GM19023 (cell line): ENCODE data around the gene TULP4.
A peak's percentile ranks its signal among the peaks of the same experiment; 100 is the strongest.
"Not testable (repeated sequence)": the region's sequence is repeated elsewhere in the genome, so short reads cannot be mapped to it uniquely, and the experiment has no call there.

ENCODE experiments used
- ATAC-seq: cut with Tn5 transposase; IDR thresholded peaks from one replicate; pipeline ENCODE4 v1.9.1; 2021; ENCODE audit warnings: mild to moderate bottlenecking, moderate library complexity; ENCODE audit not compliant: unreplicated experiment

The TULP4 gene

DNA sequence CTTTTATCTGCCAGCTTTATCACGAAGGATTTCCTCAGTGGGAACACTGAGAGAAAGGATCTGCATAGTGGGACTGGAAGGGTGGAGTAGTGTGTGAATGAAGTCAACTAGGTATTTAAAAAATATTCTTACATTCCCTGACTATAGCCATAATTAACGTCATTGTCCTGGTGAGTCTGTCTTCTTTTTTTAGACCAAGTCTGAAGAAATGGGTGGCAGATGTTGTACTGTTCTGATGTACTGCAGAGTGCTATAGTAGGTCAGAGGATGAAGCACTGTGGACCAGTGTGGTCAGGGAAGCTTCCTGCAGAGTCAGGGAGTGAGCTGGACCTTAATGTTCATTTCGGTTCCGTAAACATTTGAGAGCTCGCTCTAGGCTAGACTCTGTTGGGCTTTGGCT lies 11.9 kb downstream of the TULP4 start:
- no peak for ATAC-seq

DNA sequence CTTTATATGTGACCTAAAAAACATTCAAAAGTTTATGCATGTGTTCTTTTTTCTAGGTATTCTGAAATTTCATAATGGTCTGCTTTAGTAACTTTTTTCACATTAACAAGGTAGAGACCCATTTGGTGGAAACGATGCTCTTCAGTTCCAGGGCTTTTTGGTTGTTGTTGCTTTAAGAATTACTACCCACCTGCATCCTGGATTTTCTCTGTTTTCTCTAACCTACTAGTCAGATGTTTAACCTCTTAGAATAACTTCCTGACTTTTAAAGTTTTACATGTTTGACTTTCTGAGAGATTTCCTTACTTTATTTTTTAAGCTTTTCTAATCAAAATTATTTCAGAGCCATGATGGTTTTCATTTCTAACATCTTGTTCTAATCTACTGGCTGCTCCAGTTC lies 14.9 kb downstream of the TULP4 start:
- ATAC-seq, result no peak

DNA sequence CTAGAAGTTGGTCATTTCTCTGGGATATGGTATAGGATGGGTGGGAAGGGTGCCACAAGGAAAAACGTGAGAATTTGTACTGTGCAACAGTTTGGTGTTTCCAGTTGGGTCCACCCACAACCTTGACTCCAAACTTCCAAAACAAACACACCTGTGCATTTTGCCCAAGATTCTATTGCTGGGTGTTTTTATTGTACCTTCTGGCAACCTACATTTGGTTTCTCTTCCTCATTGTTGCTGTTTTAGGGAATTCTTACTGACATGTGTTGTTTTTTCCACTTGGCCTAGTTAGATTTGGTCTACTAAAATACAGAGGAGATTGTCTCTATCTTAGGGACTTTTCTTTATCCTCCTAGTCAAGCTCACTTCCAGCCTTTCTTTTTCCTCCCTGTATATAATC lies 16.7 kb downstream of the TULP4 start:
- ATAC-seq, result no peak

DNA sequence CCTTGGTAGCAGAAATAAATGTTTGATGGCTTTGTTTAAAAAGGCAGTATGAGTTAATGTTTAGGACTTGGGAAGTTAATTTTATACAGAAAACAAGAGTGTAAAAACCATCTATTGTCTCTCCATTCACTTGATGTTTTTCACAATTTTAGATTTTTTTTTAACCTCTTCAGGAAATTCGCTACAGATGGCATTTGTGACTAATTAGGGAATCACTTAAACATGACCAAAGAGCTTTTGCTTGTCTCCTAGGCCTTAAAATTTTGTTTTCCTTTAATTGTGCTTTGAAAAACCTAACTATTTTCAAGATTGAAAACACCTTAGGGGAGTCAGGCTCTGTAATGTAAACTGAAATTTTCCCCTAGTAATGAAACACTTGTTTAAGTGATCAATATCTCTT lies 17.3 kb downstream of the TULP4 start:
- no peak for ATAC-seq

DNA sequence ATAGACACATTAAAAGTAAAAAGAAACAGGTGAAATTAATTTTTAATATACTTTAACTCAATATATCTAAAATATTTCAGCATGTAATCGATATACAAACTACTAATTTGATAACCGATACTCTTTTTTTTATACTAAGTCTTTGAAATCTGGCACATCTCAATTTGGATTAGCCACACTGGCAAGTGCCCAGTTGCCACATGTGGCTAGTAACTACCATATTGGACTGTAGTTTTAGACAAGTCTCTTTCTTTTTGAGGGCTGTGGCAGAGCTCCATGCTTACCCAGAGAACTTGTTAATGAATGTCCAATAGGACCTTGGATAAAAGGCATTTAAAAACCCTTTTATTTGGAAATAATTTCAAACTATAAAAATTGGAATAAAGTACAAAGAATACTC lies 17.8 kb downstream of the TULP4 start:
- ATAC-seq, result no peak

DNA sequence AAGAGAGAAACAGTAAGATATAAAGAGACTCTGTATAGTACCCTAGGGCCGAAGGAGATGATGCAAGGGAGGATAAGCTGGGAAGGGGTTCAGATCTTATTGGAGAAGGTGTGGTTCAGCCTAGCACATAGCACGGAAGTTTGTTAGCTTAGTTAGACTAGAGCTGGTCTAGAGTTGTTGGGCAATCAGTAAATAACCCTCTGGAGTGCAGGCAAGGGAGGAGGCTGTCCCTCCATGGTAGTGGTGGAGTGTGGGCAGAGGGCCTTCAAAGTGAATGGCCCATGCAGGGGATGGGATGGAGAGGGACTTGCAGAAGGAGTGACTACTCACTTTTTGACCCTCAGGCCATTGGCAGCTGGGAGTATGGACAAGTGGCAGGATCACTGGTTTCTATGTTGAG lies 20.0 kb downstream of the TULP4 start:
- no peak for ATAC-seq

DNA sequence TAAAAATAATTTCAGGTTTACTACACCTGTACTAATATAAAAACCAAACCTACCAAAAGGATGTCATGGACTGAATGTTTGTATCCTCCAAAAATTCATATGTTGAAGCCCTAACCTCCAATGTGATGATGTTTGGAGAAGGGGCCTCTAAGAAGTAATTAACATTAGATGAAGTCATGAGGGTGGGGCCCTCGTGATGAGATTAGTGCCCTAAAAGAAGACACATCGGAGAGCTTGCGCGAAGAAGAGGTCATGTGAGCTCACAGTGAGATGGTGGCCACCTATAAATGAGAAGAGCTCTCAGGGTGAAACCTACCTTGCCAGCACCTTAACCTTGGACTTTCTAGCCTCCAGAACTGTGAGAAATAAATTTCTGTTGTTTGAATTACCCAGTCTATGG lies 20.8 kb downstream of the TULP4 start:
- no peak for ATAC-seq

DNA sequence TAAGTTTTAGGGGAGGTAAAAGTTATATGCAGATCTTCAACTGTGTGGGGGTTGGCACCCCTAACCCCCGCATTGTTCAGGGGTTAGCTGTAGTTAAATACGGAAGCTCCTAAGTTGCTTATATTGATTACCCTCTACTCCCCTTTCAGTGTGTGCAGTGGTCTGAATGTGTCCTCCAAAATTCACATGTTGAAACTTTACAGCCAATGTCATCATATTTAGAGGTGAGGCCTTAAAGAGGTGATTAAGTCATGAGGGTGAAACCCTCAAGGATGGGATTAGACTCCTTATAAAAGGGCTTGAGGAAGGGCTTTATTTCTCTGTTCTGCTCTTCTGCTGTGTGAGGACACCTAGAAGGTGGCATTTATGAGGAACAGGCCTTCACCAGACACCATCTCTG lies 22.3 kb downstream of the TULP4 start:
- no peak for ATAC-seq

DNA sequence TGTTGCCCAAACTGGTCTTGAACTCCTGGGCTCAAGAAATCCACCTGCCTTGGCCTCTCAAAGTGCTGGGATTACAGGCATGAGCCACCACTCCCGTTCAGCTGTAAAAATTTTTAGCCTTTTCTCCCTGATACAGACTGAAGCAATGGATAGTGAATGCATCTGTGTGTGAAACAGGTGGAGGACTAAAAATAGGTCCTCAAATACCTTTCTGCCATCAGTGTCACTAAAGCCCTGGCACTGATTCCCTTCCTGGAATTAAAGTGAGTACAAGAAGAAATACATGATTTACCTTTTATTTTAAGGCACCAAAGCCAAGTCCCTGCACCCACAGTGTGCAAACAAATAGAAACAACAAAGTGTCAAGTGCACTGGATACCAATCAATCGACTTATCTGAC lies 25.1 kb downstream of the TULP4 start:
- no peak for ATAC-seq

DNA sequence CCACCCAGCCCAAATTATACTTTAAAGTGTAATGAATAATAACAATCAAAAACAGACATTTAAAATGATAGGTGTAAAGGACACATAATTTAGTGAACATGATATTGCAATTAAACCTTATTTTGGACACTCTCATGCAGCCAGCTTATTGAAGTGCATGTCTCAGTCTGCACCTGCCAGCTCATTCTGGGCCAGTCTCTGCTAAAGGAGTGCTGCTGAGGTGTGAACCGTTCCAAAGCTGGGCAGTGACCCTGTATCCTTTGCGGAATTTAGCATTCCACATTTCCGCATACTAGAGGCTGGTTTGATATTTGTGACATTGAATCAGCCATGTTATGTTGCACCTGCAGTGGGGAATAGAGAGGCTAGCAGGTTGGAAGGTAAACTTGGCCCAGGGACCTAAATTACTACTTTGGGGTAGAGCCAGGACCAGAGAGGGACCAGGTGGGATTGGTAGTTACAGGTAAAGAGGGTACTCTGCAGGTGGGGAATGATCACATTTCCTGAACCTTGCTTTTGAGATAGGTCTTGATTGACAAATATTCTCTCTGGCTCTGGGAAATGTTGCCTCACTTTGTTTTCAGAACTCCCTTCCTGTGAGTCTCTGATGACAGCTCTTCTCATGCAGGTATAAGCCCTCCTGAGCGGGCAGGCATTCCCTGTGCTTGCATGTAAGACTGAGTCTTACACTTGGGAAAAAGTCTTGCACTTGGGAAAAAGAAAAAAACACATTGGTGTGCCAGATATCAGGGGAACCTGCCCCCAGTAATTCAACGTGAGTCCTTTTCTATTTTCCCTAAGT lies 26.2 kb downstream of the TULP4 start:
- ATAC-seq, result no peak

DNA sequence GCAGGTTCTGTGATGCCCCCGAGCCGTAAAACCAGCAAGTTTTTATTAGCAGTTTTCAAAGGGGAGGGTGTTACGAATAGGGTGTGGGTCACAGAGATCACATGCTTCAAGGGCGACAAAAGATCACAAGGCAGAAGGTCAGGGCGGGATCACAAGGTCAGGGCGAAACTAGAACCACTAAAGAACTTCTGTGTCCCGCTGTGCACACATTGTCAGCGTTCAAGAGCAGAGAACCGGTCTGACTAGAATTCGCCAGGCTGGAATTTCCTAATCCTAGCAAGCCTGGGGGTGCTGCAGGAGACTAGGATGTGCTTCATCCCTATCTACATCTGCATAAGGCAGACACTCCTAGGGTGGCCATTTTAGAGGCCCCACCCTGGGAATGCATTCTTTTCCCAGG lies 26.9 kb downstream of the TULP4 start:
- ATAC-seq, result not testable (repeated sequence)

DNA sequence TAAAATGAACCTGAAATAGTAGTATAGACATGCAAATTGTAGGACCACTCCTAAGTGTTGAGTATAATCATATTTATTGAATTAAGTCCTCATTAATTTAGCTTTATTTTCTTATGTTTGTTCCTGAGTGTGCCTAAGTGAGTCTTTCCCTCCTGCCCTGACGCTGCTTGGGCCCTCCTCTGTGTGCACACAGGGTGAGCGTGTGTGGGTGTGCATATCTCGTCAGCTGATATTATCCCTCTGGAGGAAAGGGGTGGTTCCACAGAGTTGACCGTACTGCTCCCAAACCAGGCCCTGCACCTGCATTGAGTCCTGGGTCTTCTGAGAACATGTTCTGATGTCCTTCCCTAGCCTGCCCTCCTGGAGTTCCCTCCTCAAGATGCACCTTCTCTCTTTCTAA lies 28.0 kb downstream of the TULP4 start:
- ATAC-seq, result no peak

DNA sequence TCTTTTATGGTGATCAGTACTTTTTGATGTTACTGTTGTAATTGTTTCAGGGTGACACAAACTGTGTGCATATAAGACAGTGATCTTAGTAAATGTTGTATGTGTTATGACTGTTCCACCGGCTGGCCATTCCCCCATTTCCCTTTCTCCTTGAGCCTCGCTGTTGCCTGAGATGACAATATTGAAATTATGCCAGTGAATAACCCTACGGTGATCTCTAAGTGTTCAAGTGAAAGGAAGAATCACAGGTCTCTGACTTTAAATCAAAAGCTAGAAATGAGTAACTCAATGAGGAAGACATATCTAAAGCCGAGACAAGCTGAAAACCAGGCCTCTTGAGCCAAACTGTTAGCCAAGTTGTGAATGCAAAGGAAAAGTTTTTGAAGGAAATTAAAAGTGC lies 32.3 kb downstream of the TULP4 start:
- peak; percentile 78 for ATAC-seq

DNA sequence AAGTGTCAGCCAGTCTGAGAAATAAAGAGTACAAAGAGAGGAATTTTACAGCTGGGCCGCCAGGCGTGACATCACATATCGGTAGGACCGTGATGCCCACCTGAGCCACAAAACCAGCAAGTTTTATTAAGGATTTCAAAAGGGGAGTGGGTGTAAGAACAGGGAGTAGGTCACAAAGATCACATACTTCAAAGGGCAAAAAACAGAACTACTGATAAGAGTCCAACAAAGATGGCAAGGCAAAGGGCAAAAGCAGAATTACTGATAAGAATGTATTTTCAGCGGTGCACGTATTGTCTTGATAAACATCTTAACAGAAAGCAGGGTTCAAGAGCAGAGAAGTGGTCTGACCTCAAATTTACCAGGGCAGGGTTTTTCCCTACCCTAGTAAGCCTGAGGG lies 33.2 kb downstream of the TULP4 start:
- ATAC-seq, result not testable (repeated sequence)

DNA sequence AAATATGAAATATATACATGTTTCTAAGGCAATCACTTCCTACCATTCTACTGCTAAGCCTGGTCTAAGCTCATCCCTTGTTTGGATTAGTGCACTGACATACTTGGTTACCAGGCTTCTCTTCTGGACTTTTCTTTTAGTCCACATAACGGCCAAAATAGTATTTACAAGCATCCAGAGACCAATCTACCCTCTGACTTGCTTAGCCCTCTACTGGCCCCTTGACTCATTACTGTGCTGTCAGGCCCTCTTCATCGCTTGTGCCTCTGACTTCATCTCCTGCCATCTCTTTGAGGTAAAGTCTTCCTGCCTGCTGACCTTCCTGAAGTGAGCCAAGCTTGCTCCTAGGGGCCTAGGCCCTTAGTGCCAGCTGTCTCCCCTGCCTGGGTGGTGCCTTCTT lies 35.1 kb downstream of the TULP4 start:
- no peak for ATAC-seq

DNA sequence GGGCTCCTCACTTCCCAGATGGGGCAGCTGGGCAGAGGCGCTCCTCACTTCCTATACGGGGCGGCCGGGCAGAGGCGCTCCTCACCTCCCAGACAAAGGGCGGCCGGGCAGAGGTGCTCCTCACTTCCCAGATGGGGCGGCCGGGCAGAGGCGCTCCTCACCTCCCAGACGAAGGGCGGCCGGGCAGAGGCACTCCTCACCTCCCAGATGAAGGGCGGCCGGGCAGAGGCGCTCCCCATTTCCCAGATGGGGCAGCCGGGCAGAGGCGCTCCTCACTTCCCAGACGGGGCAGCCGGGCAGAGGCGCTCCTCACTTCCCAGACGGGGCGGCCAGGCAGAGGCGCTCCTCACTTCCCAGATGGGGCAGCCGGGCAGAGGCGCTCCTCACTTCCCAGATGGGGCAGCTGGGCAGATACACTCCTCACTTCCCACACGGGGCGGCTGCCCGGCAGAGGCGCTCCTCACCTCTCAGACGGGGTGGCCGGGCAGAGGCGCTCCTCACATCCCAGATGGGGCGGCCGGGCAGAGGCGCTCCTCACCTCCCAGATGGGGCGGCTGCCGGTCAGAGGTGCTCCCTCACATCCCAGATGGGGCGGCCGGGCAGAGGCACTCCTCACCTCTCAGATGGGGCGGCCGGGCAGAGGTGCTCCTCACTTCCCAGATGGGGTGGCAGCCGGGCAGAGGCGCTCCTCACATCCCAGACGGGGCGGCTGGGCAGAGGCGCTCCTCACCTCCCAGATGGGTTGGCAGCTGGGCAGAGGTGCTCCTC lies 36.7 kb downstream of the TULP4 start:
- ATAC-seq, result not testable (repeated sequence)

DNA sequence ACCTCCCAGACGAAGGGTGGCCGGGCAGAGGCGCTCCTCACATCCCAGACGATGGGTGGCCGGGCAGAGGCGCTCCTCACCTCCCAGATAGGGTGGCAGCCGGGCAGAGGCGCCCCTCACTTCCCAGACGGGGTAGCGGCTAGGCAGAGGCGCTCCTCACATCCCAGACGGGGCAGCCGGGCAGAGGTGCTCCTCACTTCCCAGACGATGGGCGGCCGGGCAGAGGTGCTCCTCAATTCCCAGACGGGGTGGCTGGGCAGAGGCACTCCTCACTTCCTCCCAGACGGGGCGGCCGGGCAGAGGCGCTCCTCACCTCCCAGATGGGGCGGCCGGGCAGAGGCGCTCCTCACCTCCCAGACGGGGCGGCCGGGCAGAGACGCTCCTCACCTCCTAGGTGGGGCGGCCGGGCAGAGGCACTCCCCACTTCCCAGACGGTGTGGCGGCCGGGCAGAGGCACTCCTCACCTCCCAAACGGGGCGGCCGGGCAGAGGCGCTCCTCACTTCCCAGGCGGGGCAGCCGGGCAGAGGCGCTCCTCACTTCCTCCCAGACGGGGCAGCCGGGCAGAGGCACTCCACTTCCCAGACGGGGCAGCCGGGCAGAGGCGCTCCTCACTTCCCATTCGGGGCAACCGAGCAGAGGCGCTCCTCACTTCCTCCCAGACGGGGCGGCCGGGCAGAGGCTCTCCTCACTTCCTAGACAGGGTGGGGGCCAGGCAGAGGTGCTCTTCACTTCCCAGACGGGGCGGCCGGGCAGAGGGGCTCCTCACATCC lies 37.4 kb downstream of the TULP4 start:
- not testable (repeated sequence) for ATAC-seq

DNA sequence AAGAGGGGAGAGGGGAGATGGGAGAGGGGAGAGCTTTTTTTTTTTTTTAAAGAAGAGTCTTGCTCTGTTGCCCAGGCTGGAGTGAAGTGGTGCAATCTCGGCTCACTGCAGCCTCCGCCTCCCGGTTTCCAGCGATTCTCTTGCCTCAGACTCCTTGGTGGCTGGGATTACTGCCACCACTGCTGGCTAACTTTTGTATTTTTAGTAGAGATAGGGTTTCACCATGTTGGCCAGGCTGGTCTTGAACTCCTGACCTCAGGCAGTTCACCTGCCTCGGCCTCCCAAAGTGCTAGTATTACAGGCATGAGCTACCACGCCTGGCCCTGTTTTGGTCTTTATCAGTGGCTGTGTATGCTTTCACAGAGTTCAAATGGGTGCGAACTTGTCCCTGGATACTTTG lies 38.5 kb downstream of the TULP4 start:
- ATAC-seq, result not testable (repeated sequence)

DNA sequence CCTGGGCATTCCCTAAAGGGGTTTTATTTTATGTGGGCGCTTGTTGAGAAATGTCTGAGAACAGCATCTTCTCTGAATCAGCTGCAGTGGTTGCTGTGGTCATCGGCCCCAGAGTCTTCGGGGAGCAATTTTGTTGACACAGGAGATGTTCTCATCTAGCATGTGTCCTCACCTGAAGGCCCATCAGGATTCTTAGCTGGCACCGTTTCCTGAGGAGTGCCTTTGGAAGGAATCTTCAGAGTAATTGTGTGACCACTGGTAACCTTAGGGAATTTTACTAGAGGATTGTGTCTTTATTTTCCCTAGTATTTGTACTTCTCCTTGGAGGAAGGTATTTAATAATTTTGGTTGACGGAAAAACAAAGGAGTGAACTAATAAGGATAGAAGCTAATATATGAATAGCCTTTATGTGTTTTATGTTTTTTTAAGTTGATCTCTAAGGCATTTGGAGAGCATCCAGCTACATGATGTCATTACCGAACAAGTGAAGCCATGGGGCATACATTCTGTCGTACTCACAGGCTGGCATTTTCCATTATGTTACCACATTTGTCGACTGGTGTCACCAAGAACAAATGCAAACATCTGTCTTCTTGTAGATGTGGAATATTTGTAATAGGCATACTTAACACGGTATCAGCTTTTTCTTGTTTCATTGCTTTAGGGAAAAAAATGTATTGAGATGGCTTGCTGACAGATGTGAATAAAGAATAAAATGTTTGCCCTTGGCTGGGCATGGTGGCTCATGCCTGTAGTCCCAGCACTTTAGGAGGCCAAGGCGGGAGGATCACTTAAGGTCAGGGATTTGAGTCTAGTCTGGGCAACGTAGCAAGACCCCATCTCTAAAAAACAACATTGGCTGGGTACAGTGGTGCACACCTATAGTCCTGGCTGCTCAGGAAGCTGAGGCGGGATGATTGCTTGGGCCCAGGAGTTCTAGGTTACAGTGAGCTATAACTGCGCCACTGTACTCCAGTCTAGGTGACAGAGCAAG lies 41.9 kb downstream of the TULP4 start:
- ATAC-seq, result no peak
